Measurements from ENCODE around the gene SLC13A3. TPM values are rescaled to one million over a fixed set of nuclear protein-coding genes. Genes with fewer than 3 reads are reported as not detected.

The SLC13A3 gene
- polyA plus RNA-seq, 2 of the 4 experiments (the other 2 are of a cell fraction), result 0.19 TPM; not detected in 1

- TF ChIP-seq, protein P1, sequence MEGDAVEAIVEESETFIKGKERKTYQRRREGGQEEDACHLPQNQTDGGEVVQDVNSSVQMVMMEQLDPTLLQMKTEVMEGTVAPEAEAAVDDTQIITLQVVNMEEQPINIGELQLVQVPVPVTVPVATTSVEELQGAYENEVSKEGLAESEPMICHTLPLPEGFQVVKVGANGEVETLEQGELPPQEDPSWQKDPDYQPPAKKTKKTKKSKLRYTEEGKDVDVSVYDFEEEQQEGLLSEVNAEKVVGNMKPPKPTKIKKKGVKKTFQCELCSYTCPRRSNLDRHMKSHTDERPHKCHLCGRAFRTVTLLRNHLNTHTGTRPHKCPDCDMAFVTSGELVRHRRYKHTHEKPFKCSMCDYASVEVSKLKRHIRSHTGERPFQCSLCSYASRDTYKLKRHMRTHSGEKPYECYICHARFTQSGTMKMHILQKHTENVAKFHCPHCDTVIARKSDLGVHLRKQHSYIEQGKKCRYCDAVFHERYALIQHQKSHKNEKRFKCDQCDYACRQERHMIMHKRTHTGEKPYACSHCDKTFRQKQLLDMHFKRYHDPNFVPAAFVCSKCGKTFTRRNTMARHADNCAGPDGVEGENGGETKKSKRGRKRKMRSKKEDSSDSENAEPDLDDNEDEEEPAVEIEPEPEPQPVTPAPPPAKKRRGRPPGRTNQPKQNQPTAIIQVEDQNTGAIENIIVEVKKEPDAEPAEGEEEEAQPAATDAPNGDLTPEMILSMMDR (IDR thresholded peaks at IDR 0.05), result no peak
- TF ChIP-seq BHLHE40 (IDR thresholded peaks at IDR 0.05; ENCODE audit: low read depth, low read length) (no peak), MAFK (IDR thresholded peaks at IDR 0.05; ENCODE audit: partially characterized antibody) (no peak), CBX8 (IDR thresholded peaks at IDR 0.05) (no peak), KDM5A (IDR thresholded peaks at IDR 0.05) (no peak), NFE2L2 (conservative IDR thresholded peaks at IDR 0.05; ENCODE audit: low read length) (no peak)
Observed at GRCh38 chr20:46581391-46581790, 69.9 kb downstream of the SLC13A3 start (continued).

DNA sequence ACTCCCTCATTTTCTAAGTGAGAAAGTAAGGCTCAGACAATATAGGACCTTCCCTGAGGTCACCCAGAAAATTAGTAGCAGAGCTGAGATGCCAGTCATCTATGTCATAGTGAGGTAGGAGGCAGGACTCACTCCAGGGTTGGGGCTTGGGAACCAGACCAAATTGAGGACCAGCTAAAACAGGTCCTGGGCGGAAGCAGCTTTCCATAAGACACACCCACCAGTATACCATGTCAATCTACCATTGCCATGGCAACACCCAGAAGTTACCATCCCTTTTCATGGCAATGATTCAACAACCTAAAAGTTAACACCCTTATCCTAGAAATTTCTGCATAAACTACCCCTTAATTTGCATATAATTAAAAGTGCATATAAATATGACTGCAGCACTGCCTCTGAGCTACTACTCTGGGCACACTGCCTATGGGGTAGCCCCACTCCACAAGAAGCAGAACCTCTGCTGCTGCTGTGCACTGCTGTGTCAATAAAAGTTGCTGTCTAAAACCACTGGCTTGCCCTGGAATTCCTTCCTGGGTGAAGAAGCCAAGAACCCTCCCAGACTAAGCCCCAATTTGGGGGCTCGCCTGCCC is 70.5 kb downstream of the SLC13A3 start:
- 55% methylated on average over 2 of the region's 2 CpGs for WGBS (ENCODE audit: missing lambda C conversion rate)
- Histone ChIP-seq H3K27ac (no peak overlapping the region), H3K9me3 (no peaks in the 10 kb centered on the region), H3K4me2 (no peak overlapping the region), H3K4me1 (no peaks in the 10 kb centered on the region), H3K4me3 (no peak overlapping the region)
- FAIRE-seq (no peak), DNase-seq (ENCODE audit: low read depth in 1 of 2, low spot score in 1 of 2) (no peak), ATAC-seq (no peak)
- no peak for TF ChIP-seq MAZ (IDR thresholded peaks at IDR 0.05; ENCODE audit: borderline replicate concordance, low read depth, low read length)
- no peak for TF ChIP-seq EHF (CRISPR knock-in tag; IDR thresholded peaks at IDR 0.05)
- no peak for TF ChIP-seq GATA3 (IDR thresholded peaks at IDR 0.05; ENCODE audit: borderline replicate concordance)
- no peak for TF ChIP-seq KDM5A (IDR thresholded peaks at IDR 0.05)
- TF ChIP-seq, protein P2, sequence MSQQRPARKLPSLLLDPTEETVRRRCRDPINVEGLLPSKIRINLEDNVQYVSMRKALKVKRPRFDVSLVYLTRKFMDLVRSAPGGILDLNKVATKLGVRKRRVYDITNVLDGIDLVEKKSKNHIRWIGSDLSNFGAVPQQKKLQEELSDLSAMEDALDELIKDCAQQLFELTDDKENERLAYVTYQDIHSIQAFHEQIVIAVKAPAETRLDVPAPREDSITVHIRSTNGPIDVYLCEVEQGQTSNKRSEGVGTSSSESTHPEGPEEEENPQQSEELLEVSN (IDR thresholded peaks at IDR 0.05; ENCODE audit: borderline replicate concordance, low read depth), result no peak
- TF ChIP-seq PHF8 (IDR thresholded peaks at IDR 0.05; ENCODE audit: borderline replicate concordance, low read depth), result no peak
- no peak for TF ChIP-seq JUNB (IDR thresholded peaks at IDR 0.05)
- TF ChIP-seq, protein P3, sequence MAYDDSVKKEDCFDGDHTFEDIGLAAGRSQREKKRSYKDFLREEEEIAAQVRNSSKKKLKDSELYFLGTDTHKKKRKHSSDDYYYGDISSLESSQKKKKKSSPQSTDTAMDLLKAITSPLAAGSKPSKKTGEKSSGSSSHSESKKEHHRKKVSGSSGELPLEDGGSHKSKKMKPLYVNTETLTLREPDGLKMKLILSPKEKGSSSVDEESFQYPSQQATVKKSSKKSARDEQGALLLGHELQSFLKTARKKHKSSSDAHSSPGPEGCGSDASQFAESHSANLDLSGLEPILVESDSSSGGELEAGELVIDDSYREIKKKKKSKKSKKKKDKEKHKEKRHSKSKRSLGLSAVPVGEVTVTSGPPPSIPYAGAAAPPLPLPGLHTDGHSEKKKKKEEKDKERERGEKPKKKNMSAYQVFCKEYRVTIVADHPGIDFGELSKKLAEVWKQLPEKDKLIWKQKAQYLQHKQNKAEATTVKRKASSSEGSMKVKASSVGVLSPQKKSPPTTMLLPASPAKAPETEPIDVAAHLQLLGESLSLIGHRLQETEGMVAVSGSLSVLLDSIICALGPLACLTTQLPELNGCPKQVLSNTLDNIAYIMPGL (CRISPR knock-in tag; IDR thresholded peaks at IDR 0.05; ENCODE audit: borderline replicate concordance), result no peak
- TF ChIP-seq KDM1A (IDR thresholded peaks at IDR 0.05; ENCODE audit: low read depth), result no peak
- TF ChIP-seq, protein P4, sequence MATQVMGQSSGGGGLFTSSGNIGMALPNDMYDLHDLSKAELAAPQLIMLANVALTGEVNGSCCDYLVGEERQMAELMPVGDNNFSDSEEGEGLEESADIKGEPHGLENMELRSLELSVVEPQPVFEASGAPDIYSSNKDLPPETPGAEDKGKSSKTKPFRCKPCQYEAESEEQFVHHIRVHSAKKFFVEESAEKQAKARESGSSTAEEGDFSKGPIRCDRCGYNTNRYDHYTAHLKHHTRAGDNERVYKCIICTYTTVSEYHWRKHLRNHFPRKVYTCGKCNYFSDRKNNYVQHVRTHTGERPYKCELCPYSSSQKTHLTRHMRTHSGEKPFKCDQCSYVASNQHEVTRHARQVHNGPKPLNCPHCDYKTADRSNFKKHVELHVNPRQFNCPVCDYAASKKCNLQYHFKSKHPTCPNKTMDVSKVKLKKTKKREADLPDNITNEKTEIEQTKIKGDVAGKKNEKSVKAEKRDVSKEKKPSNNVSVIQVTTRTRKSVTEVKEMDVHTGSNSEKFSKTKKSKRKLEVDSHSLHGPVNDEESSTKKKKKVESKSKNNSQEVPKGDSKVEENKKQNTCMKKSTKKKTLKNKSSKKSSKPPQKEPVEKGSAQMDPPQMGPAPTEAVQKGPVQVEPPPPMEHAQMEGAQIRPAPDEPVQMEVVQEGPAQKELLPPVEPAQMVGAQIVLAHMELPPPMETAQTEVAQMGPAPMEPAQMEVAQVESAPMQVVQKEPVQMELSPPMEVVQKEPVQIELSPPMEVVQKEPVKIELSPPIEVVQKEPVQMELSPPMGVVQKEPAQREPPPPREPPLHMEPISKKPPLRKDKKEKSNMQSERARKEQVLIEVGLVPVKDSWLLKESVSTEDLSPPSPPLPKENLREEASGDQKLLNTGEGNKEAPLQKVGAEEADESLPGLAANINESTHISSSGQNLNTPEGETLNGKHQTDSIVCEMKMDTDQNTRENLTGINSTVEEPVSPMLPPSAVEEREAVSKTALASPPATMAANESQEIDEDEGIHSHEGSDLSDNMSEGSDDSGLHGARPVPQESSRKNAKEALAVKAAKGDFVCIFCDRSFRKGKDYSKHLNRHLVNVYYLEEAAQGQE (IDR thresholded peaks at IDR 0.05), result no peak
- TF ChIP-seq, protein P1 (IDR thresholded peaks at IDR 0.05), result no peak
- TF ChIP-seq BHLHE40 (IDR thresholded peaks at IDR 0.05; ENCODE audit: low read depth, low read length), result no peak
- no peak for TF ChIP-seq BCL3 (IDR thresholded peaks at IDR 0.05)
- no peak for TF ChIP-seq HOXB13 (CRISPR knock-in tag; IDR thresholded peaks at IDR 0.05; ENCODE audit: low read depth)
- ChIA-PET POLR2A (no interaction called here), CTCF (interaction anchor here (0.9 to 1.9 kb wide), 2 partner anchors 13 to 59 kb away, joined by 5 to 7 read pairs; no protein-coding TSS in a partner anchor)
